HG02678 (cell line): Measurements from ENCODE around the gene JUND.
"Not testable (repeated sequence)": the region's sequence is repeated elsewhere in the genome, so short reads cannot be mapped to it uniquely, and the experiment has no call there.

Source experiments
- ATAC-seq: cut with Tn5 transposase; IDR thresholded peaks from one replicate; pipeline ENCODE4 v1.9.1; 2021; ENCODE audit warnings: mild to moderate bottlenecking, moderate library complexity; ENCODE audit not compliant: unreplicated experiment

The JUND gene

GRCh38 chr19:18281082-18282020 lies at the start of gene JUND:
Gene JUND, minus strand, starts transcription at chr19:18281622. Its CDS starts 138 bp downstream, at chr19:18281484.
- ATAC-seq = peak; percentile 63

GRCh38 chr19:18330868-18331267 lies 49.4 kb upstream of the JUND start:
- no peak for ATAC-seq

GRCh38 chr19:18329035-18329376 lies 47.6 kb upstream of the JUND start:
- ATAC-seq = no peak

GRCh38 chr19:18328340-18329034 lies 47.1 kb upstream of the JUND start:
- peak; percentile 92 for ATAC-seq

- ATAC-seq = no peak
Measured at GRCh38 chr19:18326772-18327171, 45.4 kb upstream of the JUND start.

- not testable (repeated sequence) for ATAC-seq
Measured at GRCh38 chr19:18324373-18324731, 42.9 kb upstream of the JUND start.

GRCh38 chr19:18322759-18323460 lies 41.5 kb upstream of the JUND start, which contains the start of gene LSM4:
Gene LSM4, minus strand, starts transcription at chr19:18323076. Its CDS starts 56 bp downstream, at chr19:18323020.
- peak; percentile 96 for ATAC-seq

- no peak for ATAC-seq
Measured at GRCh38 chr19:18322318-18322758, 40.9 kb upstream of the JUND start.

GRCh38 chr19:18321734-18322102 lies 40.3 kb upstream of the JUND start:
- ATAC-seq = no peak

GRCh38 chr19:18320865-18321733 lies 39.7 kb upstream of the JUND start:
- no peak for ATAC-seq

GRCh38 chr19:18319591-18320135 lies 38.2 kb upstream of the JUND start:
- ATAC-seq = no peak

GRCh38 chr19:18317961-18318800 lies 36.8 kb upstream of the JUND start:
- ATAC-seq = no peak

GRCh38 chr19:18313398-18313797 lies 32.0 kb upstream of the JUND start:
- no peak for ATAC-seq

- no peak for ATAC-seq
Measured at GRCh38 chr19:18312092-18312534, 30.7 kb upstream of the JUND start.

- ATAC-seq = no peak
Measured at GRCh38 chr19:18311502-18312091, 30.2 kb upstream of the JUND start.

- ATAC-seq = no peak
Measured at GRCh38 chr19:18310966-18311365, 29.5 kb upstream of the JUND start.

GRCh38 chr19:18310118-18310909 lies 28.9 kb upstream of the JUND start:
- ATAC-seq = no peak

GRCh38 chr19:18309525-18310064 lies 28.2 kb upstream of the JUND start:
- ATAC-seq = no peak
